ENCODE measurements around the gene CPNE5.

CPNE5 gene

DNA sequence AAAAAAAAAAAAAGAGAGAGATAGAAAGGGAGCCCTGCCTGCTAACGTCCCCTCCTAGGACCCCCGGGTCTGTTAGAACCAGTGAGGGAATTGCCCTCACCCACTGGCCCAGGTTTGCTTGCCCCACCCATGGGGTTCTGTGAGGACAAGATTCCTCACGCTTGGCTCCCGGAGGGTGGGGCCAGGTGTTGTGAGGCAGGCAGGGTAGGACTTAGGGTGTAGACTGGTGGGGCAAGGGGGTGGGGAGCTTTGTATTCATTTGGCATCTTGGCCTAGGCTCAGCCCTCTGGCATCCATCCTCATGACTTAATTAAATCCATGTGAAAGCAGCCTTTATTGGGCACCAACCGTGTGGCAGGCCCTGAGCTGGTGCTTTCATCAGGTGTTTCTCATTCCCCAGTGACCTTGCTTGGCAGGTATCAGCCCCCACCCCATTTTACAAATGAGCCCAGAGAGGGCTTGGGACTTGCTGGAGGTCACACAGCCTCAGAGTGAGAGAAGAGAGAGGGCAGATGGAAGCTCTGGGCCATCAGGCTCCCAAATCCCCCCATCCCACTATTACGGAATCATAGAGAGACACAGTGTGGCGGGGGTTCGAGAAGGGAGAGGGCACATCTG is 122.7 kb downstream of the CPNE5 start:
- in situ Hi-C loops (cut with HindIII; ENCODE audit: low sequenced_read_pairs): no loop called here

DNA sequence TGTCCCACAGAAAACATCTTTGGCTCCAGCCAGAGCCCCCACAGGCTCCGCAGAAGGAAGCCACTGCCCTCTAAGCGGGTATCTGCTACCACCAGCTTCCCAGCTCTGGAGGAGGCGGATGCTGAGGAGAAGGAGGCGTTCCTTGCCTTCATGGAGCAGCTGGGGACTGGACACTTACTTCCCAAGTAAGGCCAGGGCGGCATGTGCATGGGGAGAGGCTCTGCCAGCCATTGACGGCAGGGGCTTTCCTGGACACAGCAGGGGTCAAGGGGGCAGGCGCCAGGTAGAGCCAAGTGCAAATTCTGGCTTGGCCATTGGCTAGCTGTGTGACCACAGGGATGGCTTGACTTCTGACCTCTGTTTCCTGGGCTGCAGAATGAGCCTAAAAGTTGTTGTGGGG is 123.8 kb downstream of the CPNE5 start:
- in situ Hi-C loops (cut with HindIII; ENCODE audit: low sequenced_read_pairs): no loop called here

DNA sequence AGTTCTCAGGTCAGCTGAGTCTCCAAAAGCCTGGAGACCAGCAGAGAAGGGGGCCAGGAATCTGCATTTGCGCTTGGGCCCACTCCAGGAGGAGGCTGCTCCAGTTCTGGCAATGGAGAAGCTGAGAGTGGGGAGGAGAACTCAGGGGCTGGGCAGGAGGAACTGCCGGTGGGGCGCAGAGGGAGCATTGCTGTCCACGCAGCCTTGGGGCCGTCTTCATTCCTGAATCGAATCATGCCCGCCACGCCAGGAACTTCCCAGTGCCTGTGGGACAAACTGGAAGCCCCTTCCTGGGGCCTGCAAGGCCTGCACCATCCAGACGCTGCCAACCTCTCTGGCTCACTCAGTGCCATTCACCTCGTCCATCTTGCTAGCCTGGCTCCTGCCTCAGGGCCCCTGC is 124.7 kb downstream of the CPNE5 start:
- in situ Hi-C loops (cut with HindIII; ENCODE audit: low sequenced_read_pairs): no loop called here

DNA sequence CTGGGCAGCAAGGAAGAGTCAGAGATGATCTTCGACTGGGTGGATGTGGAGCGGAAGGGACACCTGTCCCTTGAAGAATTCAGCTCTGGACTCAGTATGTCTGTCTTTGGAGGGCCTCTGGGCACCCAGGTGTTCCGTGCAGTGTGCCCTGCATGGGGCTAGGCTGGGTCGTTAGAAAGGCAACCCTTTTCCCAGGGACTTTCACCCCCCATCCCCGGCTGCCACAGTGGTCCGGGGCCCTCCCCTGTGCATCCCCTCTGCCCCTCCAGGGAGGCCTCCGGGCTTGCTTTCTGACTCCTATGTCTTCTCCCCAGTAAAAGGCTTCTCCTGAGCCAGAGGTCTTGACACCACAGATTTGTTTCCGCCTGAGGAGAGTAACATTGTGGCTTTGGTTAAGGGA is 125.4 kb downstream of the CPNE5 start:
- in situ Hi-C loops (cut with HindIII; ENCODE audit: low sequenced_read_pairs): no loop called here

DNA sequence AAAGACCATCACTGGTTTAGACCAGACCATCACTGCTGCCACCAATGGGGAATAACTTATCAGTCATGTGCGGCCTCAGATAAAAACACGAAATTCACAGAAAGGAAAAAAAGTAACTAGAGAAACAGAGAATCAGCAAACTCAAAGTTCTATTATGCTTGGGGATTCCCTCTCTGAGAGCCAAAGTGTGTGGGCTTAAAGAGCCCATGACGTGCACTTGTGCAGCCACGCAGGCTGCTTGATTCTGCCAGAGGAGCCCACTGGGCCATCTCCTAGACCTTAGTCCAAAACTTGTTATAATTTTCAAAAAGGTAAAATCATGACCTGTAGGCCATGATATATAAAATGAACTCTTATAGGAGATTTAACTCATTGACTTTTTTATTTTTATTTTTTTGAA is 126.4 kb downstream of the CPNE5 start:
- in situ Hi-C loops (cut with HindIII; ENCODE audit: low sequenced_read_pairs): no loop called here

DNA sequence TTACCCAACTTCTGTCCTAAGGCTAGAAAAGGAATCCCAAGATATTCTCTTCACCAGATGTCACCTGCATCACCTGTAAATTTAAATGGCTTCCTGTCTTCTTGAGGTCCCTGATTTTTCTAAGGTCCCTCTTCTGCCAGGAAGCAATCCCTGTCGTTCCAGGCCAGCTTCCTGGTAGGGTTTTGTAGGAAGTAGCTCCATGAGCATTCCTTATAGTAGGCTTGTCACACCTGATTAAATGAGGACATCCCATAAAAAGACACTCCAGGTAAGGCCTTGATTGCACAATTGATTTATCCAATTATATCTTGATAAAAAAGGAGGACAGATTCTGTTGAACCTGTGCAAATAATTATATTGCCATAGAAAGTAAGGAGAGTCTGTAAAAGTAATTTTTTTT is 132.9 kb downstream of the CPNE5 start:
- in situ Hi-C loops (cut with HindIII; ENCODE audit: low sequenced_read_pairs): no loop called here

DNA sequence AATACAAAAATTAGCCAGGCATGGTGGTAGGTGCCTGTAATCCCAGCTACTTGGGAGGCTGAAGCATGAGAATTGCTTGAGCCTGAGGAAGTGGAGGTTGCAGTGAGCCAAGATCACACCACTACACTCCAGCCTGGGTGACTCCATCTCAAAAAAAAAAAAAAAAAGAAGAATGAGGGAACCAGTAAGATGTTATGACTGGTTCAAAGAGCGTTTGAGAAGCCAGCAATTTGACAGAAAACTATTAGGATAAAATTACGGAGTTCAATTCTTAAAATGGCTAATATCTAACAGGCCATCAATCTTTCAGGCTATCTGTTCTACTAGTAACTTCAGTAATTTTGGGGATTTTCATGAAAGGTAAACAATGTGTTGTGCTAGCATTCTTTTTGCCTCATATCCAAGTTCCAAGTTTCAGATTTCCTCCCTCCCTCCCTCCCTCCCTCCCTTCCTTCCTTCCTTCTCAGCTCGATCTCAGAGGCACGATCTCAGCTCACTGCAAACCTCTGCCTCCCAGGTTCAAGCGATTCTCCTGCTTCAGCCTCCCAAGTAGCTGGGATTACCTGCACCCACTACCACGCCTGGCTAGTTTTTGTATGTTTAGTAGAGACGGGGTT is 134.2 kb downstream of the CPNE5 start:
- in situ Hi-C loops (cut with HindIII; ENCODE audit: low sequenced_read_pairs): loop anchor here (5.0 kb wide), 1 partner anchor 52 kb away; no protein-coding TSS in a partner anchor

DNA sequence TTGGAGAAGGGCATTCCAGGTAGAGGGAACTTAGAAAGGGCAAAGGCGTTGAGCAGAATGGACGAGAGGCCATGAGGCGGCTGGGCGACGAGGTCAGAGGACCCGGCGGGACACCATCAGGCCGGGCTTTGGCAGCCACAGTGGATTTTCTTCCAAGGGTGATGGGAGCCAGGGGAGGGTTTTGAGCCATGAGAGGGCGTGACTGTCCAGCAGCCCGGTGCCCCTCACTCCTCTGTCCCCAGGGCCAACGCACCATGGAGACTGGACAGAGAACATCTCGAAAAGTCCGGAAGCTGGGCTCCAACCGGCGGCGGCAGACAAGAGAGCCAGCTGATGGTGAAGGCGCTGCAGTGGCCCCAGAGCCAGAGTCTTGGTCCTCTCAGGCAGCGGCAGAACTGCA is 135.3 kb downstream of the CPNE5 start:
- in situ Hi-C loops (cut with HindIII; ENCODE audit: low sequenced_read_pairs): loop anchor here (5.0 kb wide), 1 partner anchor 53 kb away; no protein-coding TSS in a partner anchor

DNA sequence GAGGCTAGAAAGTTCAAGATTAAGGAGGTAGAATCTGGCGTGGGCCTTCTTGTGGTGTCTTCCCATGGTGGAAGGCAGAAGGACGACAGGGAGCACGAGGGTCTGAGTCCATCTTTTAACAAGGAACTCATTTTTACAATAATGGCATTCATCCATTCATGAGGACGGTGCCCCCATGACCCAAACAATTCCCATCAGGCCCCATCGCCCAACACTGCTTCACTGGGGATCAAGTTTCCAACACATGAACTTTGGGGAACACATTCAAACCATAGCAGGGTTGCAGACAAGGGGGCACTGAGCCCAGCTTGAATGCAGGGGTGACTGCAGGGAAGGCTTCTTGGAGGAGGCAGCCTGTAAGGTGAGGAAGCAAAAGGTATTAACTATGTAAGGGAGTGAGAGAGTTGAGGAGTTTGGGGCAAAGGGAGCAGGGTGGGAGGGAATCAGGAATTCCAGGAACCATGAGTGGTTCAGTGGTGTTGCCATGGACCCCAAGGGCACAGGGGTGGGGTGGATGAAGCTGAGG is 136.1 kb downstream of the CPNE5 start:
- in situ Hi-C loops (cut with HindIII; ENCODE audit: low sequenced_read_pairs): loop anchor here (5.0 kb wide), 1 partner anchor 54 kb away; no protein-coding TSS in a partner anchor

DNA sequence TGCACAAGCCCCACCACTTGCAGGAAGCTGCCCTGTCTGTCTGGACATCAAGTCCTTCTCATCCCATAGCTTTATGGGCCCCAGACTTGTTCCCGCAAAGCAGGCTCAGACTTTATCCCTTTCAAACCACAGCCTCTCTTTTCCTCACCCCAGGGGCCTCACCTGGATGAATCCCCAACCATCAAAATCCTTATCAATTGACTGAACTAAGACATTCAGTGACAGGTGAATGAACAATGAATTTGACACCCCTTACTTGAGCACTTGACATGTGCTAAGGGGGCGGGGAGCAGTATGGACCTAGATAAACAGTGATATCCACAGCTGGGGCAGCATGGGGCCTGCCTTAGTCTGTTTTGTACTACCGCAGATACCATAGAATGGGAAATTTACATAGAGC is 136.6 kb downstream of the CPNE5 start:
- in situ Hi-C loops (cut with HindIII; ENCODE audit: low sequenced_read_pairs): loop anchor here (5.0 kb wide), 1 partner anchor 55 kb away; no protein-coding TSS in a partner anchor

DNA sequence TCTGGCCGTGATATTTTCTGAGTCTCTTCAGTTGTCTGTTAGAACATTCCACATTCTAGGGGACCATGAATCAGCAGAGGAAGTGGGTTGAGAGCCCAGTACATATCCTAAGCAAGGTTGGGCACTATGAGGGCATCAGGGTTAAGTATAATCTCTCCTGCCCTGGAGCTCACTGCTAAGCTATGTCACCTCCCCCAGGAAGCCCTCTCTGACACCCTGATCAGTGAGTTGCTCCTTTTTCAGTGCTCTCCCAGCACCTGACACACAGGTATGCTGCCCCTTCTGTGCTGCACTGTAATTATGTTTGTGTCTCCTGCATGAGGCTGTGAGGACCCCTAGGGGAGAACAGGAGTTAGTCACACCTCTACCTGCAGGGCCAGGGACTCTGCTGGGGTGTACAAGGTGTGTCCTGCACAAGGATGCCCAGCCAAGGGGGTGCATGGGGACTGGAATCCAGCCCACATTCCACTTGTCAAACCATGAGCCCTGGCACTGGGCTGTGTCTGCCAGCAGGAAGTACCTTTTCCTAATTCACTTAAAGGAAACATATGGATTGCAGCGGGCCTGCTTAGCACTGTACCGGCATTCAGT is 137.7 kb downstream of the CPNE5 start:
- in situ Hi-C loops (cut with HindIII; ENCODE audit: low sequenced_read_pairs): loop anchor here (5.0 kb wide), 1 partner anchor 56 kb away; no protein-coding TSS in a partner anchor

DNA sequence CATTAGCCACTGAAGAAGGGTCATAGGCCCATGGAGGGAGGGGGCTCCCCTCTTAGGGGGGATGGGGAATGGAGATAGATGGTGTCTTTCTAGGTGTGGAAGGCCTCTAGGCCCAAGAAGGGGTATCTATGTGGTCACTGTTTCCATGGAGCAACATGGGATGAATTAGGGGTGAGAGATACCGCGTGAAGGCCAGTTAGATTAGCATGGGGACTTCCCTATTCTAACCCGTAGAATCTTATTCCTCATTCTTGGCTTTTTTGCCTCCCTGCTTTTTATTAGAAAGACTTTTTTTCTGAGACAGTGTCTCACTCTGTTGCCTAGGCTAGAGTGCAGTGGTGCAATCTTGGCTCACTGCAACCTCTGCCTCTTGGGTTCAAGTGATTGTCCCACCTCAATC is 138.4 kb downstream of the CPNE5 start:
- in situ Hi-C loops (cut with HindIII; ENCODE audit: low sequenced_read_pairs): loop anchor here (5.0 kb wide), 1 partner anchor 56 kb away; no protein-coding TSS in a partner anchor

DNA sequence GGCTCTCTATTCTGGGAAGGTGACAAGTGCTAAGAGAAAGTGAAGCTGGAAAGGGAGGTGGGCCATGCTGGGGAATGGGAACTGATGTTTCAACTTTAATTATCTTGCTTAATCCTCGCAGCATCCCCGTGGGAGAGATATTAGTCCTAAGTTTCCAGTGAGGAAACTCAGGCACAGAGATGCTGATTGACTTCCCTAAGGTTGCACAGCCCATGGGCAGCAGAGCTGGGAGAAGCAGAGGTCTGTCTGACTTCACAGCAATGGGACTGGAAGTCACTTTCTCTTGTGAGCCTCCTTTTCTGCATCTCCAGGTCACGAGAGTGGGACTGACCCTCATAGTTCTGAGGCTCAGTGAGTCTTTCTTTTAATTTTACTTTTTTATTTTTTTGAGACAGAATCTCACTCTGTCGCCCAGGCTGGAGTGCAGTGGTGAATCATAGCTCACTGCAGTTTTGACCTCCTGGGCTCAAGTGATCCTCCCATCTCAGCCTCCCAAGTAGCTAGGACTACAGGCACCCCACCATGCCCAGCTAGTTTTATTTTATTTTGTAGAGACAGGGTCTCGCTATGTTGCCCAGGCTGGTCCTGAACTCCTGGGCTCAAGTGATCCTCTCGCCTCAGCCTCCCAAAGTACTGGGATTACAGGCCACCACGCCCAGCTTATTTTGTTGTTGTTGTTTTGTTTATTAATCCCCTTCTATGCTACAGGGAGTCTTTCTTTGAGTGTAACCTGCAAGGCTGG is 139.0 kb downstream of the CPNE5 start:
- in situ Hi-C loops (cut with HindIII; ENCODE audit: low sequenced_read_pairs): loop anchor here (5.0 kb wide), 1 partner anchor 57 kb away; no protein-coding TSS in a partner anchor

DNA sequence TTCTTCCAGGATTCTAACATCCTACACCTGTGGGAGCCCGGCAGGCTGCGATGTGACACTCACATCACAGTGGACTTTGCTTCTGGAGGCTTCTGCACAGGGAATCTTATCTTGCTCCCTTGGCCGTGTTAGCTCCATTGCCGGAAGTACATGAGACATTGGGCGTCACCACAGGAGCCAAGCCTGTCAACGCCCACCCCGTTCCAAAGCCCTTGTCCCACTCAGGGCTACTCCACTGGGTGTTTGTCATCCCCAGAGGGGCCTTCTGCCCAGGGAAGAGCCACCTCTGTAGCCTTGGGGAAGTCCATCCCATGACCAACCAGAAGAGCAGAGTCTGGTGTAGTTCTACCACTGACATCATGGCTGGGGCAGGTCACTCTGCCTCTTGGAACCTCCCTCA is 139.9 kb downstream of the CPNE5 start:
- in situ Hi-C loops (cut with HindIII; ENCODE audit: low sequenced_read_pairs): no loop called here

DNA sequence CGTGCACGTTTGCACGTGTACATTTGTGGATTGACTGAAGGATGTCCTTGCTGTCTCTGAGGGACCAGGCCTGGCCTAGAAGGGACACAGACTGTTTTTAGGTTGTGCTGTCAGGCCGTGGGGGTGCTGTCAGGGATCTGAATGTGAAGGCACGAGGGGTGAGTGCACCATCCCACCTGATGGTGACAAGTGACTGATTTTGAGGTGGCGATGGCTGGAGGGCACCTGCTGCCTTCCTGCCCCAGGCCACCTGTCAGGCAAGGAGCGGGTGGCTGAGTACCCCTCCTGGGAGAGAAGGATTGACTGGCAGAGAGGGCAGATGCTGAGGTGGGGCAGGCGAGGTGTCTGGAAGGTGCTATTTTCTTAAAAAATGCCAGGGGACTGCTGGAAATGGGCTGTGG is 140.4 kb downstream of the CPNE5 start:
- in situ Hi-C loops (cut with HindIII; ENCODE audit: low sequenced_read_pairs): no loop called here

DNA sequence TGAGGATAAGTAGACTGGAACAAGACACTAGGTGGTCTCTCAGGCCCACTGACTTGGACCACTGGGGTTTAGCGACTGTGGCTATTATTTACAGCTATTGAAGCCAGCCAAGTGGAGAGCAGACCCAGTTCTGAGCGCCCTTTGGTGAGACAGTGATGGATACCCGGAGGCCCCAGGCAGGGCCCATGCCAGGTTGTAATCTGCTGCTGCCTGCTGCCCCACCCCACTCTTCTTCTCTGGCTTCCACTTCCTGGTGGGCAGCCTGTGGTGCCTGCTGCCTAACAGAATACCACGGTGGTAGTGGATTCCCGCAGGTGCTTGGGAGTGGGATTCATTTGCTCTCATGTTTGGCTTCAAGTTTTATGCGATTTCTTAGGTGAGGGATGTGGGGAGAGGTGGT is 141.0 kb downstream of the CPNE5 start:
- in situ Hi-C loops (cut with HindIII; ENCODE audit: low sequenced_read_pairs): no loop called here

DNA sequence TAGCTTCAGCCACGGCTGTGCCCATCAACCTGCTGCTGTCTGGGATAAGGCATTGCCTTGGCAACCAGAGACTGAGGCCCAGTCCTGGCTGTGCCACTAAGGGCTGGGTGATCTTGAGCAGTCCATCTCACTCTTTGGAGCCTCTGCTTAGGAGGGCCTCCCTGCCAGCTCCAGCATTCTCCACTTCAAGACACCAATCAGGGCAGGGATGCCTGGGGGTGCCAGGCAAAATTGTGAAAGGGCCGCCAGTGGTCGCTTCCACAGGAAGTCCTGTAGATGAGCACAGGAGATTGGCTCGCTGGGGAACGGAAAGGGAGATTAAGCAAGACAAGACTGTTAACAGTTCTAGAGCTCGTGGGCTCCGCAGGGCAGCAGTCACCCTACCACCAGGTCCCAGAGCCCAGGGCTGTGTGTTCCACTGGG is 141.8 kb downstream of the CPNE5 start, which contains the start of gene RAB44:
Gene RAB44, plus strand, starts transcription at position 346 of the 423 bp plus-strand sequence. CDS start 6,410 bp downstream, outside the sequence.
- in situ Hi-C loops (cut with HindIII; ENCODE audit: low sequenced_read_pairs): no loop called here

DNA sequence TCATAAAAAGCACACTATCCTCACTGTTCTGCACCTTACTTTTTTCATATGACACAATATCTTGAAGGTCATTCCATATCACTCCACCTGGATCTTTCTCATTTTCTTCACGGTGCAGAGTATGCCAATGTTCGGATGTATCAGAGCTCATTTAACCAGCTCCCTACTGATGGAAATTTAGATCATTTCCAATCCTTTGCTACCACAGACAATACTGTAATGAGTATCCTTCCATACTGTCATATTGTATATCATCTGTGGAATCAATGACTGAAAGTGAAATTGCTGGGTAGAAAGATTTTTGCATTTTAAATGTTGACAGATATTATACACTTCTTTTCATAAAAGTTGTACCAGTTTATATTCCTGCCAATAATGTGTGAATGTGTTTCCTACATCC is 143.8 kb downstream of the CPNE5 start:
- in situ Hi-C loops (cut with HindIII; ENCODE audit: low sequenced_read_pairs): no loop called here

DNA sequence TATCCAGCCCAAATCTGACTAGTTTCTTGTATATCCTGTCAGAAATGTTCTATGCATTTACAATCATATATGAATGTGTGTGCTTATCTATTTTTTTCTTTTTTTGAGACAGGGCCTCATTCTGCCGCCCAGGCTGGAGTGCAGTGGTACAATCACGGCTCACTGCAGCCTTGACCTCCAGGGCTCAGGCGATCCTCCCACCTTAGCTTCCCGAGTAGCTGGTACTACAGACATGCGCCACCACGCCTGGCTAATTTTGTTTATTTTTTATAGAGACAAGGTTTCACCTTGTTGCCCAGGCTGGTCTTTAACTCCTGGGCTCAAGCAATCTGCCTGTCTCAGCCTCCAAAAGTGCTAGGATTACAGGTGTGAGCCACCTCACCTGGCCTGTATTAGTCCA is 144.6 kb downstream of the CPNE5 start:
- in situ Hi-C loops (cut with HindIII; ENCODE audit: low sequenced_read_pairs): no loop called here

DNA sequence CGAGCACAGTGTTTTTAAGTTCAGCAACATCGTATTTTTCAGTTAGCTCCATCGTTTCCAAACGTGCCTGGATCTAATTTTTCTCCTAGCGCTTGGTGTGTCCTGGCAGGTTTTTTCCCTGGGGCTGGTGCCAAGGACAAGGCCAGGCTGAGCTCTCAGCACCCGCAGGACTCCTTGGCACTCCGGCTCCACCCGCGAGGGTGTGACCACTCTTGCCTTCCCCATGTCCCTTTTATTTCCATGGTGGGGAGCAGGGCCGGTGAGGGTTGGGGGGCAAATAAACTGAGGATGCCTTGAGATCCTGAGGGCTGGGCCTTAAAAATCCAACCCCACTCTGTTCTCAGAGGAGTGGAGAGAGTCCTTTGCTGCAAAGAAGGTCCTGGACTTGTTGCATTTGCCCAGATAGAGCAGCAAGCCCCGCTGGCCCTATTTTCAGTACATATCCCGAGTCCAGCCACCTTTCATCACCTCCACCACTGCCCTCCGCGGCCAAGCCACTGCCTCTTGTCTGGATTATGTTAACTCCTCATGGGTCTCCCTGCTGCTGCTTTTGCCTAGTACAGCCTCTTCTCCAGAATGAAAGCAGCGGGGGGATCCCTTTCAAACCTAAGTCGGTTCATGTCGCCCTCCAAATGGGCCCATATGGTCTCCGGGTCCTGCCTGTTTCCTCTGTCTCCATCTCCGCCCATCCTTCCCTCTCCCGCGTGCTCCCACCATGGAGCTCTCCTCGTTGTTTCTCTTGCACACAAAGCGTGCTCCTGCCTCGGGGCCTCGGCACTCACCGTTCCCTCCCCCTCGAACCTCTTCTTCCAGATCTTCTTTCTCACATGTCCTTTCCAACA is 146.2 kb downstream of the CPNE5 start:
- in situ Hi-C loops (cut with HindIII; ENCODE audit: low sequenced_read_pairs): no loop called here

Measured in endothelial cell of hepatic sinusoid (primary cell).